Heart left ventricle (tissue), 13 donors: ENCODE measurements around the gene LDHAL6B.

Experiments used
- POLR2A ChIP-seq, 2 donors: fragments of 450-650 bp; IDR thresholded peaks; one replicate each; pipeline ENCODE4 v1.6.1; 2017; ENCODE audit warnings: antibody characterized with exemption in 2 of 2, mild to moderate bottlenecking in 2 of 2, moderate library complexity in 2 of 2
- TF ChIP-seq, protein P1 (sequence below), 12 donors: fragments of 200-600 bp; sonication (generic) in 4 of 12; IDR thresholded peaks; one replicate each; pipeline versions ENCODE4 v1.5.0 to v1.8.0; 2018 to 2022; ENCODE audit warnings: antibody characterized with exemption in 12 of 12, mild to moderate bottlenecking in 5 of 12
- donor health status: ischemic (EF 13 %, LVEDD 7.1; RV severe dilation, severe dysfunction).
- donor health status: DM: no; HTN: yes; CAD: no.
- donor health status: DM: no; HTN: no; CAD: no.
- donor health status: ischemic (EF 25% LVEDD 6.9; RV normal size, moderate dysfunction).
- donor health status: ischemic (EF 25% LVEDD 5.7; RV mildly dilated, moderate dysfunction).
- donor health status: ischemic (EF 35%, LVEDD 5.7; RV mildly dilated, moderate dysfunction).
- donor health status: nonischemic (EF 11% LVEDD 7.7; RV severe dilation, severe dysfunction).
- donor health status: DM: yes; HTN: yes; CAD: no.
- donor health status: PGD.
- donor health status: ischemic (EF 29% LVEDD 5.4; RV normal size, mild dysfunction).
- donor health status: nonischemic (EF 23%, LVEDD 6.1; RV moderate dilation, normal function).

GRCh38 chr15:59216911-59217310 is 10.3 kb downstream of the LDHAL6B start:
- TF ChIP-seq, protein P1, sequence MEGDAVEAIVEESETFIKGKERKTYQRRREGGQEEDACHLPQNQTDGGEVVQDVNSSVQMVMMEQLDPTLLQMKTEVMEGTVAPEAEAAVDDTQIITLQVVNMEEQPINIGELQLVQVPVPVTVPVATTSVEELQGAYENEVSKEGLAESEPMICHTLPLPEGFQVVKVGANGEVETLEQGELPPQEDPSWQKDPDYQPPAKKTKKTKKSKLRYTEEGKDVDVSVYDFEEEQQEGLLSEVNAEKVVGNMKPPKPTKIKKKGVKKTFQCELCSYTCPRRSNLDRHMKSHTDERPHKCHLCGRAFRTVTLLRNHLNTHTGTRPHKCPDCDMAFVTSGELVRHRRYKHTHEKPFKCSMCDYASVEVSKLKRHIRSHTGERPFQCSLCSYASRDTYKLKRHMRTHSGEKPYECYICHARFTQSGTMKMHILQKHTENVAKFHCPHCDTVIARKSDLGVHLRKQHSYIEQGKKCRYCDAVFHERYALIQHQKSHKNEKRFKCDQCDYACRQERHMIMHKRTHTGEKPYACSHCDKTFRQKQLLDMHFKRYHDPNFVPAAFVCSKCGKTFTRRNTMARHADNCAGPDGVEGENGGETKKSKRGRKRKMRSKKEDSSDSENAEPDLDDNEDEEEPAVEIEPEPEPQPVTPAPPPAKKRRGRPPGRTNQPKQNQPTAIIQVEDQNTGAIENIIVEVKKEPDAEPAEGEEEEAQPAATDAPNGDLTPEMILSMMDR (IDR thresholded peaks at IDR 0.05) = no peak
- TF ChIP-seq POLR2A (IDR thresholded peaks at IDR 0.05) = no peak
